Measurements from ENCODE around the gene ASMT.
A peak's percentile ranks its signal among the peaks of the same experiment; 100 is the strongest.
"Not testable (repeated sequence)": the region's sequence is repeated elsewhere in the genome, so short reads cannot be mapped to it uniquely, and the experiment has no call there.

Gene ASMT

DNA sequence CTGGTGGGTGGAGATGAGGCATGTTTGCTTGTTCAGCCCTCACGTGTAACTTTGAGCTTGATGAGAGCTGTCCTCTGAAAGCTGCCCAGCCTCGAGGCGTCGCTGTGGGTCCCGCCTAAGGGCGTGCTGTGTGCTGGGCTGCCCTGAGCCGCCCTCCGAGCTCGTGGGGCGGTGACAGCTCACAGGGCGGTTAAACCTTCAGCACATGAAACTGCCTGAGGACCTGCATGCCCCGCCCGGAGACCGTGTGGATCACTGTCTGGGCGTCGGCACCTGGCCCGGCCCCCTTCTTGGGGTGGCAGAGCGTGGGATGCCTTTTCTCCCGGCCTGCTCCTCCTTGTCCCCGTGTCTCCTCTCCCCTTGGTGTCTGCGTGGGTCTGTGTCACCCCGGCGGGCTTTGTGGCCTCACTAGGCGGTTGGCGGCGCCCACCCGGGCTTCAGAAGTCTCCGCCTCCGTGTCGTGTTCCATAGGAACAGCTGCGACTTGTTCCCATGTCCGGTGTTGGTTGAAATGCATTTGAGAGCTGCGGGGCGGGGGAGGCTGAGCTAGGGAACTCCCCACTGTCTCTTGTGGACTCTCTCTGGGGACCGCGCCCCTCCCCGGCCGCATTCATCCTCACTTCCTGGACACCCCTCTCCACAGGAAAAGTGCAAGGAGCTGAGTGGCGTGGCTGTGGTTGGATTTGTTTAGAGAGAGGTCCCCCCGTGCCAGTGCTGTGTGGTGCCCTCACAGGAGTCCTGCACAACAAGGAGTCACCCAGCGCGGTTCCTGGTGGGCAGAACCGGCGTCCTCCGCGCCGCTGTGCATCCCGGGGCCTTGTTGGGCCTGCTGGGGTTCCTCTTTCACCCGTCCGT, 16.6 kb upstream of the ASMT start:
- DNase-seq = no peak

DNA sequence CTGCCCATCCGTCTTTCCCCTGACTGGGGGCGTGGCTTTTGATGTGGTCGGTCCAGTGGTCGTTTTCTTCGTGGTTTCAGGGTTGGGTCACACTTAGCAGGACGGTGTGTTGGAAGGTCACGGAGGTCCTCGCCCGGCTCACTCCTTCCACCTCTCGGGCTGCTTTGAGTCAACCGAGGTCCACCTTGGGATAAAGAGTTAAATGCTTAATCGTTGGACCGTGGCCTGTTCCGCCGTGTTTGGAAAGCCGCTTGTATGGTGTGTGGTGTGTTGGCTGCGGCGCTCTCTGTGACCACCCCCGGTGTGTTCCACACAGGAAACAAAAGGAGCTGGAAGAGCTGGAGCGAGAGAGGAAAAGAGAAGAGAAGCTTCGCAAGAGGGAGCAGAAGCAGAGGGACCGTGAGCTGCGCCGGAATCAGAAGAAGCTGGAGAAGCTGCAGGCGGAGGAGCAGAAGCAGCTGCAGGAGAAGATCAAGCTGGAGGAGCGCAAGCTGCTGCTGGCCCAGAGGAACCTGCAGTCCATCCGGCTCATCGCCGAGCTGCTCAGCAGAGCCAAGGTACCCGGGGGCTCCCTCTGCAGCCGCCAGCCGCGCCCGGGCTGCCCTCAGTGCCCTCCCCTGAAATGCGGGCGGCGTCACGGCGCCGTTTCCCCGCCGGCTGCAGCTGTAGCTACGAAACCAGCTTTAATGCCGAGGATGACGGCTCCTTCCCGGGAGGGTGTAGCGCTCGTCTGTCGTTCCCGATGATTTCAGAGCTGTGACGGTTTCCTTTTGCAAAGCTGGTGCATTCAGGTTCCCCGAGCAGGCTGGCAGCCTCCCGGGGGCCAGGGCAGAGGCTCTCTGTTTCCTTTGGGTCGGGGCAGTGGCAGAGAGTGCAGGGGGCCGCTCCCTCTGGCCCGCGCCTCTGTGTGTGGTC, 15.7 kb upstream of the ASMT start:
- DNase-seq = peak in 1 of 2 experiments; percentile 8

DNA sequence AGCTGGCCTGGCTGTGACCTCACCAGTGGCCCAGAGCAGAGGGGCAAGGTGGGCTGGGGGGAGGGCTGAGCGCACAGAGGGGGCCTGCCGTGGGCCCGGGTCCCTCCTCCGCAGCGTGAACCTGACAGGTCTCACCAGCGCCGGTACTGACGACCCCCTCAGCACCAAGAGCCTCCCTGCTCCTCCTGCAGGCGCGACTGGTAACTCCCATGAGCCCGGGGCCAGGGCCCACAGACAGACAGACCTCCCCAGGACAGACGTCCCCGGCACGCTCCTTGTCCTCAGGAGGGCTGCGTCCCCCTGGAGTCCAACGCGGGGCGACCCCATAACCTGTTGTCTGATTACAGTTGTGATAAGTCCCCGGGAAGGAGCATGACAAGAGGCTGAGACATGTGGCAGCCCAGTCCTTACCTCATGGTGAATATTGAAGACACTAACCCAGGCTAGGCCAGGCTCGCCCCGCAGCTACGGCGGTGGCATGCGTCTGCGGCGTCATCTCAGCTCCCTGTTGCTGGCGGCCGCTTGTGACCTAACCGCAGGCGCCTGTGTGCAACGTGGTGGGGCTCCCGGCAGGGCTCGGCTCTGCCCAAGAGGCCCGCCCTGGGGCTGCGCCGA, 15.0 kb upstream of the ASMT start:
- DNase-seq = no peak

DNA sequence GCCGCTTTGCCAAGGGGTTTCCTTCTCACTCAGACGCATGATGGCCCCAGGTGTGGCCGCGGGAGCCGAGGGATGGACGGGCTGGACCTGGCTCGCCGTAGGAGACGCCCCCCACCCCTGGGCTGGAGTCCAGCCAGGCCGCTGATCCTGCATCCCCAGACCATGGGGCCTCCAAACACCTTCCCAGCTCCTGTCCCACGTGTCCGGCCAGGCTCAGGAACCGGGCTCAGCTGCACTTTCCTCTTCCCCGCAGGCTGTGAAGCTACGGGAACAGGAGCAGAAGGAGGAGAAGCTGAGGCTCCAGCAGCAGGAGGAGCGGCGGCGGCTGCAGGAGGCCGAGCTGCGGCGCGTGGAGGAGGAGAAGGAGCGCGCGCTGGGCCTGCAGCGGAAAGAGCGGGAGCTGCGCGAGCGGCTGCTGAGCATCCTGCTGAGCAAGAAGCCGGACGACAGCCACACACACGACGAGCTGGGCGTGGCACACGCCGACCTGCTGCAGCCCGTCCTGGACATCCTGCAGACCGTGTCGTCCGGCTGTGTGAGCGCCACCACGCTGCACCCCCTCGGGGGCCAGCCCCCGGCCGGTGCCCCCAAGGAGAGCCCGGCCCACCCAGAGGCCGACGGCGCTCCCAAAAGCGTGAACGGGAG, 14.3 kb upstream of the ASMT start:
- no peak for DNase-seq

DNA sequence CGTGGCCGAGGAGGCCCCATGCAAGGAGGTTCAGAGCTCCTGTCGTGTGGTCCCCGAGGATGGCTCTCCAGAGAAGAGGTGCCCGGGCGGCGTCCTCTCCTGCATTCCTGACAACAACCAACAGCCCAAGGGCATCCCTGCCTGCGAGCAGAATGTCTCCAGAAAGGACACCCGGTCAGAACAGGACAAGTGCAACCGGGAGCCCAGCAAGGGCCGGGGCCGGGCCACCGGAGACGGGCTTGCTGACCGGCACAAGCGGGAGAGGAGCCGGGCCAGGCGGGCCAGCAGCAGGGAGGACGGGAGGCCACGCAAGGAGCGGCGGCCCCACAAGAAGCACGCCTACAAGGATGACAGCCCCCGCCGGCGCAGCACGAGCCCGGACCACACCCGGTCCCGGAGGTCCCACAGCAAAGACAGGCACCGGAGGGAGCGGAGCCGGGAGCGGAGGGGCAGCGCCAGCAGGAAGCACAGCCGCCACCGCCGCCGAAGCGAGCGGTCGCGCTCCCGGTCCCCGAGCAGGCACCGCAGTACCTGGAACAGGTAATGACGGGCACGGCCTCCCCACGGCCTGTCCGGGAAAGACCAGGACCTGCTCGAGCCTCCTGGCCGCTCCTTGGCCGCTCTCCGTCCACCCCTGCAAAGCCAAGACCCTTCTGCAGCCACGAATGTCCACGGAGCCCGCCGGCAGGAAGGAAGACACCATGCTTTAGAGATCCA, 13.7 kb upstream of the ASMT start:
- no peak for DNase-seq

DNA sequence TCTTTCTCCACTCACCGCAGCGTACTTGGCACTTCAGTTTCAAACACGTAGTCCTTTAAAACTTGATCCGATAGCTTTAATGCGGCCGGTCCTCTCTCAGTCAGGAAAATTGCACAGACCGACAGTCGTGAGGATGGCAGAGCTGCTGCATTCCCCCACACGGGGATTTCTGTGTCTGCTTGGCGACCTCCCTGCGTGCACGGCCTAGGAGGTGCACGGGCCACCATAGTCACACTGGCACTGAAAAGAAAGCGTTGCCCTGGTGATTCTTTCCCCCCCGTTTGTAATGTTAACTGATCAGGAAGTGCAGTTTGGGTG, 13.1 kb upstream of the ASMT start:
- DNase-seq = no peak

DNA sequence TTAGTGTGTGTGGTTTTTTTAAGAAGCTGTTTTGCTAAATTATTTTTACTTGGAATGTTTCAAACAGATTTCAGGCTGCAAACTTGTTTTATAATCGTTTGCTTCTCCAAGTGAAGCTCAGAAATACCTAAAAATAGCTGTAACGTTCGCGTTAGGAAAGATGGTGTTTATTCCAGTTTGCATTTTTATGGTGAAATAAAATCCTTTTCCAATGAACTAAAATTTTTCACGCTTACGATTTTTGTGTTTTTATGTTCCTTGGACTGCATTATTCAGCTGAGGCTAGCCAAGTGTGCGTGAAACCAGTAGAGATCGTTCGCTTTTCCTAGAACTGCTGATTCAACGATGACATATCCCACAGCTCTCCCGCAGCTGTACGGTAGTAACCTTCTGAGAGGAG, 12.6 kb upstream of the ASMT start:
- DNase-seq = no peak

DNA sequence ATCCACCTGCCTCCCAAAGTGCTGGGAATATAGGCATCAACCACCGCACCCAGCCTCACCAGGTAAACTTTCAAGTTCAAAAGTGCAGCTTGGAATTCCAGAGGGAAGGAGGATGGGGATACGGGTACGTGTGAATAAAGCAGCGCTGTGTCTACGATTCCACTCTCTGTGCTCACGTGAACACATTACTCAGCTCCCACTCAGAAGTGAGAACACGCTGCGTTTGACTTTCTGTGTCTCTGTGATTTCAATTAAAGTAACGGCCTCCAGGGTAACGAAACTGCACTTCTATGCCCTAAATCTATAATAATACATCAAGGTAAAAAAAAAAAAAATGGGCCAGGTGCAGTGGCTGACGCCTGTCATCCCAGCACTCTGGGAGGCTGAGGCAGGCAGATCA, 8.4 kb upstream of the ASMT start:
- no peak for DNase-seq

DNA sequence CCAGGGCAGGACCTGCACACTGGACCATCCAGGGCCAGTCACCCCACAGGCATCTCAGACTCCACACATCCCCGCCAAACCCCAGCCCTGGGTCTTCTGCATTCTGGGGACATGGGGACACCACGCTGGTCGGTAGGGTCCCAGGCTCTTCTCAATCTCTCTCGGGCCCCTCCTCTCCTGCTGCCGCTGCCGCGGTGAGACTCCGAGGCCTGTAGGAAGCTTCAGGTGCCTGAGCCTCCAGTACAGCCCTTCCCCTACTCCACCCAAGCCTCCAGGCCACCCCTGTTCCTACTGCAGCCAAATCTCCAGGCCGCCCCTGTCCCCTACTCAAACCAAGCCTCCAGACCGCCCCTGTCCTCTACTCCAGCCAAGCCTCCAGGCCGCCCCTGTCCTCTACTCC, 5.5 kb upstream of the ASMT start:
- DNase-seq = no peak

DNA sequence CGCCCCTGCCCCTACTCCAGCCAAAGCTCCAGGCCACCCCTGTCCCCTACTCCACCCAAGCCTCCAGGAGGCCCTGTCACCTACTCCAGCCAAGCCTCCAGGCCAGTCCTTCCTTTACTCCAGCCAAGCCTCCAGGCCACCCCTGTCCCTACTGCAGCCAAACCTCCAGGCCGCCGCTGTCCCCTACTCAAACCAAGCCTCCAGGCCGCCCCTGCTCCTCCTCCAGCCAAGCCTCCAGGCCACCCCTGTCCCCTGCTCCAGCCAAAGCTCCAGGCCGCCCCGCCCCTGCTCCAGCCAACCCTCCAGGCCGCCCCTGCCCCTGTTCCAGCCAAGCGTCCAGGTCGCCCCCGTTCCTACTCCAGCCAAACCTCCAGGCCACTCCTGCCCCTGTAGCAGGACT, 5.1 kb upstream of the ASMT start:
- DNase-seq = no peak

DNA sequence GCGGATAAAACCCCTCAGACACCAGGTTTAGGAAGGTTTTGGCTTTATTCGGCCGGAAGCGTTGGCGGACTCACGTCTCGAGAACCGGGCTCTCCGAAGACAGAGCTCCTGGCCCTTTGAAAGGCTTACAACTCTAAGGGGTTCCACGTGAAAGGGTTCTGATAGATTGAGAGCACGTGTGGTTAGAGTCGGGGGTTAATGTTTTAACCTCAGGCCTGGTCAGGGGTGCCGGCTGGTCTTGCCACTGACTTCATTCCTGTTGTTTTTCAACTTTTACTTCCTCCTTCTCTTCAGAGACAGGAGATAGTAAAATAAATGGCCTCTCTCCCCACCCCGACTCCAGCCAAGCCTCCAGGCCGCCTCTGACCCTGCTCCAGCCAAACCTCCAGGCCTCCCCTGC, 4.7 kb upstream of the ASMT start:
- no peak for DNase-seq

DNA sequence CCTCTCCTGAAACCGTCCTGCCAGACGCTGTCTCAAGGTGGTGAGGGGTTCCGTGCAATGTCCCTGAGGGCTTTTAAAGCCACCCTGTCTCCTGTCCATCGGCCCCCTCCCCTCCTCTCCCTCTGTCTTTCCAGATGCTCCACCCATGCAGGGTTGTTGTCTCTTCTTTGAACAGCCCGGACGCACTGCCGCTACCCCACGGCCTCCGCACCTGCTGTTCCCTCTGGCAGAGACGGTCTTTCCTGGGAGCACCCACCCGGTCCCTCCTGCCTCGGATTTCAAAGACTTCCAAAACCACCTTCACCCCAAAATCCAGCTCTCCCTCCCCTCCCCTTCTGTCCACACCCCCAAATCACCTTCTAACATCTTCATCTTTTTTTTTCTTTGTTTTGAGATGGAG, 4.1 kb upstream of the ASMT start:
- no peak for DNase-seq

DNA sequence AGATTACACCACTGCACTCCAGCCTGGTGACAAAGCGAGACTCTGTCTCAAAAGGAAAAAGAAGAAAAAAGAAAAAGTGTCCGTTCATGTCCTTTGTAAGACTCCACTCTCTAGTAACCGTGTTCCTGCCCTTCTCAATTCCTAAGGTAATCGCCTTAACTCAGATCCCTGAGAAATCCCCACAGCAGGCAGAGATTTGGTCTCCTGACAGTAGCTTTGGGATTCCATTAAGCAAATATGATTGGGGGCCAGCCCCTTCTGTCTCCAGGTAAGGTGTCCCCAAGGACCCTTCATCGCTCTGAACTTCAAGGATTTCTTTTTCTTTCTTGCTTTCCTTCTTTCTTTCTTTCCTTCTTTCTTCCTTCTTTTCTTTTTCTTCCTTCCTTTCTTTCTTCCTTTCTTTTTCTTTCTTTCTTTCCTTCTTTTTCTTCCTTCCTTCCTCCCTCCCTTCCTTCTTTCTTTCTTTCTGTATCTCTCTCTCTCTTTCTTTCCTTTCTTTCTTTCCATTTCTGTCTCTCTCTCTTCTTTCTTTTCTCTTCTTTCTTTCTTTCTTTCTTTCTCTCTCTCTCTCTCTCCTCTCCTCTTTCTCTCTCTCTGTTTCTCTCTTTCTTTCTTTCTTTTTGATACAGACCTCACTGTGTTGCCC, 2.1 kb upstream of the ASMT start:
- no peak for DNase-seq

DNA sequence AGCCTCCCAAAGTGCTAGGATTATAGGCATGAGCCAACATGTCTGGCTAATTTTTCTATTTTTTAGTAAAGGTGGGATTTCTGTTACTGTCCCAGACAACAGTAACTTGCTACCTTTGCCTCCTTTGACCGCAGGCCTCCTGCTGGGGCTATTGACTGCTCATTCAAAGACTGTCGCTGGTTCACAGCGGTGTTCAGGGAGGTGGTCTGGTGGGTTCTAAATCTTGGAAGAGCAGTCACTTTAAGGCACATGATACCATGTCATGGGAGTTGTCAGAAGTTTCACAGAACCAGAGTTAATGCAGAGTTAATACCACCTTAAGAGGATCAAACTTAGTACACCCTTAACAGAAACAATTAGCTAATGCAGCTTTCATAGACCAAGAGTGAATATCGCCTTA, 3.8 kb downstream of the ASMT start:
- DNase-seq = no peak

DNA sequence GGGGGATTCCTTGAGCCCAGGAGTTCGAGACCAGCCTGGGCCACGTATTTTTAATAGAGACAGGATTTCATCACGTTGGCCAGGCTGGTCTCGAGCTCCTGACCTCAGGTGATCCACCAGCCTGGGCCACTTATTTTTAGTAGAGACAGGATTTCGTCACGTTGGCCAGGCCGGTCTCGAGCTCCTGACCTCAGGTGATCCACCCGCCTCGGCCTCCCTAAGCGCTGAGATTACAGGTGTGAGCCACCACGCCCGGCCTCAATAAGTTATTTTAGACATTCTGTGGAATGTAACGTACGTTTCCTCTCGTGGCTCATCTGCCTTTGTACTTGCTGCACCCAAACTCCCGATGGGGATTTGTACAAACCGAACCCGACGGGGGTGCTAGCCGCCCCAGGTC, 8.8 kb downstream of the ASMT start:
- DNase-seq = no peak

DNA sequence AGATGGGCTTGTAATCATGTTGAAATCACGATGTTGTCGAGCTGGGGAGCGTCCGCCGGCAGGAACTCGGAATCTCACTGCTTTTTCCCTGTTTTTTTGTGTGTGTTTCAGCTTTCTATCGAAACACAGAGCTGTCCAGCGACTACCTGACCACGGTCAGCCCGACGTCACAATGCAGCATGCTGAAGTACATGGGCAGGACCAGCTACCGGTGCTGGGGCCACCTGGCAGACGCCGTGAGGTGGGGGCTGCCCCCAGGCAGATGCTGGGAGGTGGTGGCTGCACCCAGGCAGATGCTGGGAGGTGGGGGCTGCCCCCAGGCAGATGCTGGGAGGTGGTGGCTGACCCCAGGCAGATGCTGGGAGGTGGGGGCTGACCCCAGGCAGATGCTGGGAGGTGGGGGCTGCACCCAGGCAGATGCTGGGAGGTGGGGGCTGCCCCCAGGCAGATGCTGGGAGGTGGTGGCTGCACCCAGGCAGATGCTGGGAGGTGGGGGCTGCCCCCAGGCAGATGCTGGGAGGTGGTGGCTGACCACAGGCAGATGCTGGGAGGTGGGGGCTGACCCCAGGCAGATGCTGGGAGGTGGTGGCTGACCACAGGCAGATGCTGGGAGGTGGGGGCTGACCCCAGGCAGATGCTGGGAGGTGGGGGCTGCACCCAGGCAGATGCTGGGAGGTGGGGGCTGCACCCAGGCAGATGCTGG, 9.4 kb downstream of the ASMT start:
- DNase-seq = peak in 1 of 2 experiments; percentile 41

DNA sequence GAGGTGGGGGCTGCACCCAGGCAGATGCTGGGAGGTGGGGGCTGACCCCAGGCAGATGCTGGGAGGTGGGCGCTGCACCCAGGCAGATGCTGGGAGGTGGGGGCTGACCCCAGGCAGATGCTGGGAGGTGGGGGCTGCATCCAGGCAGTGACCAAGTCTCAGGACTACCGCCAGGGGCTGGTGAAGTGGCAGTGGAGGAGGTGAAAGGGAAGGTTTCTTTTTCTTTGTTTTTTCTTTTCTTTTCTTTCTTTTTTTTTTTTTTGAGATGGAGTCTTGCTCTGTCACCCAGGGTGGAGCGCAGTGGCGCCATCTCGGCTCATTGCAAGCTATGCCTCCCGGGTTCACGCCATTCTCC, 10.0 kb downstream of the ASMT start:
- not testable (repeated sequence) for DNase-seq

DNA sequence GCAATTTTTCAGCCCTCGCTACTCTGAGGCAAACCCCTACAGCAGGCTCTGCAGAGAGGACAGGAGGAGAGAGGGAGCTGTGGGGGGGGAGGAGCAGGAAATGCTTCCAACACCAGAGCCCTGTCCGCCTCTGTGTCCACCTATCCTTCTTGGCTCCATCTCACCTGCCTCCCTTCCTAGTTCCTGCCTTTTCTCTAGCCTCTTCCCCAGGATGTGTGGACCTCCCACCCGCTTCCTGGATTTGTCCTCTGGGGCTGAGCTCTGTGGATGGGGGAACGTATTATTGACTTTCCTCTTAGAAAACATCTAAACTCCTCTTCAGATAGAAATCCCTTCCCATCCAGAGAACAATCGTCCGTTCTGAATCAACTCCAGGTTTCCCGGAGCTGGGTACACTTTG, 14.4 kb downstream of the ASMT start:
- no peak for DNase-seq

DNA sequence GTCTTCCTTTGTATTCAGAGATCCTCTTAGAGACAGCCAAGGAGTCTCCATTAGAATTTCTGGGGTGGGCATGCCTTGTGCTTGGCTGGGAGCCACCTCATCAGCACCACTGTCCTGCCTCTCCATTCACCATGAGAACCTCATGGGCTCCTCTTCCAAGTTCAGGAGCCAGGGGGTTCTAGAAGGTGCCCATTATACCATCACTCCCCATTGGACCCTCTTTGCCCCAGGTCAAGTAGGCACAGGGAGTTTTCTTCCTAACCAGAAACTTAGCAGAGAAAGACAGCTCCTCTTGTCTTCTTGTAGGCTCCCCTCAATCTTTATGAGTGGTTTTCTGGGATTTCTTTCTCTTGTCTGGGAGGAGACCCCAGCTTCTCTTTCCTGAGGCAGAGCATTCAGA, 31.1 kb downstream of the ASMT start:
- no peak for DNase-seq

DNA sequence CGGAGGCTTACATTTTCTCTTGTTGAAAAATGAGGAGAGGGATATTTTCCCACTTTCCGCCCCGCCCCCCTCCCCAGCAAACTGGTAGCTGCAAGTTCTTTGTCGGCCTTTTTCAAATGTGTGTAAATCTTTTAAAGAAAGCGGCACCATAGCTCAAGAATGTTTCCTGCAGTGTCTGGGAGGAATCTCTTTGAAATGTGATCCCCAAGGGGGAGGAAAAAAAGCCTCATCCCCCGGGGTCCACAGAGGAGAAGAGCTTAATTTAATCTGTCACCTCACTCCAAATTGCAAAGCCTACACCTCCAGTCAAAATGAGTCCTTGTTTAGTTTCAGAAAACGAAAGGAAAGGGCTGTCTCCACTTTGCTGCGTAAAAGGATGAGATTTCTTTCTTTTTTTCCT, 34.8 kb downstream of the ASMT start:
- no peak for DNase-seq

DNA sequence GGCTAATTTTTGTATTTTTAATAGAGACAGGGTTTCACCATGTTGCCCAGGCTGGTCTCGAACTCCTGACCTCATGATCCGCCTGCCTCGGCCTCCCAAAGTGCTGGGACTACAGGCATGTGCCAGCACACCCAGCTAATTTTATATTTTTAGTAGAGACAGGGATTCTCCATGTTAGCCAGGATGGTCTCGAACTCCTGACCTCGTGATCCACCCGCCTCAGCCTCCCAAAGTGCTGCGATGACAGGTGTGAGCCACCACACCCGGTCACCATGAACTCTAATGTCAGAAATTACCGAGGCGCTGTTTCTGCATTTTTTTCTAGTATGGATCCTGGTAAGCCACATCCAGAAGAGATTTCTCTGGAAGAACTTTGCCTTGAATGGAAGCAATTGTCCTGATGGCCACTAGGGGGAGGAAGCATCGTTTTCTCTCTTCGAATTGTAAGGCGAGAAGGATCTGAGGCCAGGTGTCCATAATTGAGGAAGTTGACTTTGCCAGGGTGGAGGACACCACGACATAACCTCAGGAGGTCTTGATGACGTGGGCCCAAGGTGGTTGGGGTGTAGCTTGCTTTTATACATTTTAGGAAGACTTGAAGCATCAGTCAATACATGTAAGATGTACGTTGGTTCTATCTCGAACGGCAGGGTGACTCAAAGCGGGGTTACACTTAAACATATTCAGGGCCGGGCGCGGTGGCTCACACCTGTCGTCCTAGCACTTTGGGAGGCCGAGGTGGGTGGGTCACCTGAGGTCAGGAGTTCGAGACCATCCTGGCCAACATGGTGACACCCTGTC, 37.4 kb downstream of the ASMT start:
- peak; percentile 40 to 51 for DNase-seq

All from activated T-cell treated with anti-CD3 and anti-CD28 coated beads, Interleukin-2, amount 50 U/mL, for 48 hours (primary cell).